Osteocyte (in vitro differentiated cells): ENCODE measurements around the gene AKAP13. TPM values are rescaled to one million over a fixed set of nuclear protein-coding genes. Genes with fewer than 3 reads are reported as not detected.
A peak's percentile ranks its signal among the peaks of the same experiment; 100 is the strongest.
"Not testable (repeated sequence)": the region's sequence is repeated elsewhere in the genome, so short reads cannot be mapped to it uniquely, and the experiment has no call there.

ENCODE experiments used
- DNase-seq: peaks from one replicate; pipeline ENCODE4 v3.0.0; 2021; ENCODE audit warnings: mixed read lengths; ENCODE audit not compliant: unreplicated experiment; ENCODE audit errors: extremely low spot score
- H3K27ac Mint-ChIP-seq: one replicate; pipeline ENCODE4 v1.8.0; 2021; ENCODE audit warnings: mild to moderate bottlenecking, mixed read lengths; ENCODE audit not compliant: unreplicated experiment
- H3K27me3 Mint-ChIP-seq: one replicate; pipeline ENCODE4 v1.8.0; 2021; ENCODE audit warnings: mixed read lengths; ENCODE audit not compliant: unreplicated experiment
- H3K36me3 Mint-ChIP-seq: one replicate; pipeline ENCODE4 v1.8.0; 2021; ENCODE audit warnings: mixed read lengths; ENCODE audit not compliant: unreplicated experiment
- H3K4me1 Mint-ChIP-seq: one replicate; pipeline ENCODE4 v1.8.0; 2021; ENCODE audit warnings: mixed read lengths; ENCODE audit not compliant: unreplicated experiment
- H3K4me3 Mint-ChIP-seq: one replicate; pipeline ENCODE4 v1.8.0; 2021; ENCODE audit warnings: mild to moderate bottlenecking, moderate library complexity, mixed read lengths; ENCODE audit not compliant: unreplicated experiment
- H3K9me3 Mint-ChIP-seq: one replicate; pipeline ENCODE4 v1.8.0; 2021; ENCODE audit warnings: mixed read lengths; ENCODE audit not compliant: unreplicated experiment
- CTCF ChIP-seq: fragments of 200-600 bp; sonication (generic); IDR thresholded peaks from 2 replicates; pipeline ENCODE4 v1.5.0; 2021; ENCODE audit warnings: antibody characterized with exemption, mild to moderate bottlenecking, moderate library complexity
- total RNA-seq: library from RNA; stranded (reverse); gene quantifications from 2 replicates; pipeline ENCODE4 v1.2.1, GENCODE V29; 2021

The AKAP13 gene
- total RNA-seq, 1 donor from 2014 or later: 146 TPM

- DNase-seq: no peak
- H3K4me1 Mint-ChIP-seq: peaks cover 48% of the 10 kb centered on the region
- no peak overlapping the region for H3K4me3 Mint-ChIP-seq
- H3K36me3 Mint-ChIP-seq: no peaks in the 10 kb centered on the region
- H3K9me3 Mint-ChIP-seq: no peaks in the 10 kb centered on the region
- H3K27me3 Mint-ChIP-seq: no peaks in the 10 kb centered on the region
- H3K27ac Mint-ChIP-seq: no peak overlapping the region
- TF ChIP-seq CTCF: no peak
These were observed 39.6 kb upstream of the AKAP13 start for GRCh38 chr15:85340852-85341251.

- H3K4me3 Mint-ChIP-seq, H3K27ac Mint-ChIP-seq, H3K27me3 Mint-ChIP-seq, H3K36me3 Mint-ChIP-seq, H3K9me3 Mint-ChIP-seq, DNase-seq: not testable (repeated sequence)
- H3K4me1 Mint-ChIP-seq: peaks cover 45% of the 10 kb centered on the region
These were observed 38.2 kb upstream of the AKAP13 start for GRCh38 chr15:85342163-85342562.

GRCh38 chr15:85343443-85343842 is 37.0 kb upstream of the AKAP13 start:
- Mint-ChIP-seq H3K4me1 (peaks cover 39% of the 10 kb centered on the region), H3K27ac (peak overlapping the region; percentile 82)
- H3K4me3 Mint-ChIP-seq, H3K9me3 Mint-ChIP-seq, DNase-seq, H3K36me3 Mint-ChIP-seq, H3K27me3 Mint-ChIP-seq: not testable (repeated sequence)

- H3K4me1 Mint-ChIP-seq: peaks cover 38% of the 10 kb centered on the region
- H3K9me3 Mint-ChIP-seq, DNase-seq, H3K36me3 Mint-ChIP-seq, H3K4me3 Mint-ChIP-seq, H3K27me3 Mint-ChIP-seq: not testable (repeated sequence)
- peak overlapping the region; percentile 89 for H3K27ac Mint-ChIP-seq
These were observed 36.2 kb upstream of the AKAP13 start for GRCh38 chr15:85344241-85344640.

GRCh38 chr15:85344653-85345114 is 35.7 kb upstream of the AKAP13 start:
- not testable (repeated sequence) for H3K9me3 Mint-ChIP-seq, H3K4me3 Mint-ChIP-seq, H3K27me3 Mint-ChIP-seq, DNase-seq, H3K36me3 Mint-ChIP-seq
- peaks cover 38% of the 10 kb centered on the region for H3K4me1 Mint-ChIP-seq
- peak overlapping the region; percentile 89 for H3K27ac Mint-ChIP-seq

GRCh38 chr15:85345196-85345918 is 35.0 kb upstream of the AKAP13 start:
- H3K4me3 Mint-ChIP-seq, H3K27me3 Mint-ChIP-seq, H3K36me3 Mint-ChIP-seq, DNase-seq, H3K9me3 Mint-ChIP-seq: not testable (repeated sequence)
- Mint-ChIP-seq H3K4me1 (peaks cover 38% of the 10 kb centered on the region), H3K27ac (peak overlapping the region; percentile 89)

GRCh38 chr15:85346462-85347084 is 33.8 kb upstream of the AKAP13 start:
- H3K9me3 Mint-ChIP-seq, DNase-seq, H3K4me3 Mint-ChIP-seq, H3K36me3 Mint-ChIP-seq, H3K27me3 Mint-ChIP-seq, H3K27ac Mint-ChIP-seq: not testable (repeated sequence)
- peaks cover 29% of the 10 kb centered on the region for H3K4me1 Mint-ChIP-seq

- not testable (repeated sequence) for H3K9me3 Mint-ChIP-seq, H3K4me3 Mint-ChIP-seq, H3K27me3 Mint-ChIP-seq, H3K36me3 Mint-ChIP-seq, DNase-seq, H3K27ac Mint-ChIP-seq
- peaks cover 29% of the 10 kb centered on the region for H3K4me1 Mint-ChIP-seq
These were observed 32.9 kb upstream of the AKAP13 start for GRCh38 chr15:85347264-85348047.

- not testable (repeated sequence) for H3K4me3 Mint-ChIP-seq, H3K36me3 Mint-ChIP-seq, H3K27ac Mint-ChIP-seq, H3K27me3 Mint-ChIP-seq, H3K9me3 Mint-ChIP-seq, DNase-seq
- peaks cover 29% of the 10 kb centered on the region for H3K4me1 Mint-ChIP-seq
These were observed 32.2 kb upstream of the AKAP13 start for GRCh38 chr15:85348048-85348766.

- H3K9me3 Mint-ChIP-seq, H3K27me3 Mint-ChIP-seq, H3K4me3 Mint-ChIP-seq, H3K27ac Mint-ChIP-seq, DNase-seq, H3K36me3 Mint-ChIP-seq: not testable (repeated sequence)
- H3K4me1 Mint-ChIP-seq: peaks cover 27% of the 10 kb centered on the region
These were observed 31.3 kb upstream of the AKAP13 start for GRCh38 chr15:85349062-85349461.
